Ishikawa (cell line): ENCODE data around the gene EIF2S2.

Experiments used
- CEBPB ChIP-seq: IDR thresholded peaks from 2 replicates; pipeline ENCODE4 v1.6.1; 2012
- CREB1 ChIP-seq: IDR thresholded peaks from 2 replicates; pipeline ENCODE4 v1.6.1; 2012; ENCODE audit warnings: low read depth
- EGR1 ChIP-seq: IDR thresholded peaks from 2 replicates; pipeline ENCODE4 v1.6.1; 2012
- EP300 ChIP-seq: IDR thresholded peaks from 2 replicates; pipeline ENCODE4 v1.6.1; 2012; ENCODE audit warnings: borderline replicate concordance
- FOXM1 ChIP-seq: IDR thresholded peaks from 2 replicates; pipeline ENCODE4 v1.6.1; 2012; ENCODE audit warnings: low read depth, borderline replicate concordance
- NFIC ChIP-seq: IDR thresholded peaks from 2 replicates; pipeline ENCODE4 v1.6.1; 2012
- RAD21 ChIP-seq: IDR thresholded peaks from 2 replicates; pipeline ENCODE4 v1.6.1; 2012; ENCODE audit warnings: low read depth
- TAF1 ChIP-seq: IDR thresholded peaks from 2 replicates; pipeline ENCODE4 v1.6.1; 2012; ENCODE audit warnings: low read depth, mild to moderate bottlenecking
- TCF12 ChIP-seq: IDR thresholded peaks from 2 replicates; pipeline ENCODE4 v1.6.1; 2012; ENCODE audit warnings: low read depth
- TEAD4 ChIP-seq: IDR thresholded peaks from 2 replicates; pipeline ENCODE4 v1.6.1; 2012
- USF1 ChIP-seq: IDR thresholded peaks from 2 replicates; pipeline ENCODE4 v1.6.1; 2012
- YY1 ChIP-seq: IDR thresholded peaks from 2 replicates; pipeline ENCODE4 v1.6.1; 2012; ENCODE audit warnings: low read depth
- ZBTB7A ChIP-seq: IDR thresholded peaks from 2 replicates; pipeline ENCODE4 v1.6.1; 2012; ENCODE audit warnings: low read depth
- TF ChIP-seq, protein P1 (sequence below): IDR thresholded peaks from 2 replicates; pipeline ENCODE4 v1.6.1; 2012
- TF ChIP-seq, protein P2 (sequence below): IDR thresholded peaks from 2 replicates; pipeline ENCODE4 v1.6.1; 2012; ENCODE audit warnings: low read depth, mild to moderate bottlenecking

The EIF2S2 gene

GRCh38 chr20:34062570-34063482, 49.2 kb downstream of the EIF2S2 start:
- TF ChIP-seq USF1 (no peak), YY1 (no peak), RAD21 (no peak), TAF1 (no peak), FOXM1 (no peak), TCF12 (no peak), EP300 (no peak), ZBTB7A (no peak), CEBPB (no peak), NFIC (no peak), EGR1 (no peak), CREB1 (no peak)
- TF ChIP-seq, protein P1, sequence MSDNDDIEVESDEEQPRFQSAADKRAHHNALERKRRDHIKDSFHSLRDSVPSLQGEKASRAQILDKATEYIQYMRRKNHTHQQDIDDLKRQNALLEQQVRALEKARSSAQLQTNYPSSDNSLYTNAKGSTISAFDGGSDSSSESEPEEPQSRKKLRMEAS: no peak
- TF ChIP-seq, protein P2, sequence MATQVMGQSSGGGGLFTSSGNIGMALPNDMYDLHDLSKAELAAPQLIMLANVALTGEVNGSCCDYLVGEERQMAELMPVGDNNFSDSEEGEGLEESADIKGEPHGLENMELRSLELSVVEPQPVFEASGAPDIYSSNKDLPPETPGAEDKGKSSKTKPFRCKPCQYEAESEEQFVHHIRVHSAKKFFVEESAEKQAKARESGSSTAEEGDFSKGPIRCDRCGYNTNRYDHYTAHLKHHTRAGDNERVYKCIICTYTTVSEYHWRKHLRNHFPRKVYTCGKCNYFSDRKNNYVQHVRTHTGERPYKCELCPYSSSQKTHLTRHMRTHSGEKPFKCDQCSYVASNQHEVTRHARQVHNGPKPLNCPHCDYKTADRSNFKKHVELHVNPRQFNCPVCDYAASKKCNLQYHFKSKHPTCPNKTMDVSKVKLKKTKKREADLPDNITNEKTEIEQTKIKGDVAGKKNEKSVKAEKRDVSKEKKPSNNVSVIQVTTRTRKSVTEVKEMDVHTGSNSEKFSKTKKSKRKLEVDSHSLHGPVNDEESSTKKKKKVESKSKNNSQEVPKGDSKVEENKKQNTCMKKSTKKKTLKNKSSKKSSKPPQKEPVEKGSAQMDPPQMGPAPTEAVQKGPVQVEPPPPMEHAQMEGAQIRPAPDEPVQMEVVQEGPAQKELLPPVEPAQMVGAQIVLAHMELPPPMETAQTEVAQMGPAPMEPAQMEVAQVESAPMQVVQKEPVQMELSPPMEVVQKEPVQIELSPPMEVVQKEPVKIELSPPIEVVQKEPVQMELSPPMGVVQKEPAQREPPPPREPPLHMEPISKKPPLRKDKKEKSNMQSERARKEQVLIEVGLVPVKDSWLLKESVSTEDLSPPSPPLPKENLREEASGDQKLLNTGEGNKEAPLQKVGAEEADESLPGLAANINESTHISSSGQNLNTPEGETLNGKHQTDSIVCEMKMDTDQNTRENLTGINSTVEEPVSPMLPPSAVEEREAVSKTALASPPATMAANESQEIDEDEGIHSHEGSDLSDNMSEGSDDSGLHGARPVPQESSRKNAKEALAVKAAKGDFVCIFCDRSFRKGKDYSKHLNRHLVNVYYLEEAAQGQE: no peak

DNA sequence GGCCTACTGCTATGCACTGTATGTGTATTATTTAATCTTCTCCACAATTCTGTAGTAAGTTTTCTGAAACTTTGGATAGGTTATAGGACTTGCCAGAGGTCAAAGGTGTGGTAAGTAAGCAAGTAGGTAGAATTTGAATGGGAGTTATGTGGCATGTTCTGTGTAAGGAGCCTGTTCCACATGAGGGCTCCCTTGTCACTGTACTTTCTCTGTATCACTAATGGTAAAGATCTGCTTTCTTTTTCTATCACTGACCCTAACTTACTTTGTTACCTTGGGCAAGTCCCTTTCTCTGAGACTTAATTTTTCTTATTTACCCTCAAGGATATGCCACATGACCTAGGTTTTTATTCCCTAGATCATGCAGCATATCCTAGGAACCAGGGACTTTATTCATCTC, 50.3 kb downstream of the EIF2S2 start:
- TF ChIP-seq FOXM1 (no peak), USF1 (no peak), NFIC (no peak), EP300 (no peak), ZBTB7A (no peak), TEAD4 (no peak), TAF1 (no peak), CEBPB (no peak)
- TF ChIP-seq, protein P2: no peak
- TF ChIP-seq, protein P1: no peak

DNA sequence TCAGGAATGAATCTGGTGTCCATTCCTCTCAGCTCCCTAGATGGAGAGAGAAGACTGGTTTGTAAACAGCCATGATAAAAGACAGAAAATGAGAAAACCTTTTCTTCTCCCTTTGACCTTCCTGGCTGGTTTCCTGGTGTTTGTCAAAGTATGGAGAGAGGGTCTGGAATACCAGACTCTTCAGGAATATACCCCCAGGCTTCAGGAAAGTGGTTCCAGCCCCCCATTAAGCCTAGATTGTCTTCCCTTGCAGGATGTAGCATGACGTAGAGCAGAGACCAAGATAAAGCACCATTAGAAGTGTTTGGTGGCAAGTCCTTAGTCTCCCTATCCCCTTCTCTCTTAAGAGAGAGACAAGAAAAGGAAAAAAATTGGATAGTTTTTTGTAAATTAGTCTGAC, 51.1 kb downstream of the EIF2S2 start:
- TF ChIP-seq CEBPB (no peak), USF1 (no peak), TCF12 (no peak), EP300 (no peak), NFIC (no peak), TEAD4 (no peak), EGR1 (no peak), CREB1 (no peak), ZBTB7A (no peak), RAD21 (no peak), YY1 (no peak), TAF1 (no peak), FOXM1 (no peak)
- TF ChIP-seq, protein P2: no peak
- TF ChIP-seq, protein P1: no peak

GRCh38 chr20:34058831-34059230, 53.2 kb downstream of the EIF2S2 start:
- TF ChIP-seq, protein P2: peak; percentile 82
- TF ChIP-seq YY1: no peak
